ENCODE data around the gene JMJD8. TPM values are rescaled to one million over a fixed set of nuclear protein-coding genes. Genes with fewer than 3 reads are reported as not detected.

The JMJD8 gene
- total and polyA plus RNA-seq, 9 of the 15 experiments (the other 6 are each of a cell fraction or from before 2014, with no cell fraction given), result 1.2 to 50.6 (median 29.3) TPM

GRCh38 chr16:720447-720989 is 36.4 kb upstream of the JMJD8 start (continued):
- TF ChIP-seq AFF1 (IDR thresholded peaks at IDR 0.05; ENCODE audit: low read depth in 1 of 2, partially characterized antibody in 2 of 2), result no peak
- TF ChIP-seq, protein P1, sequence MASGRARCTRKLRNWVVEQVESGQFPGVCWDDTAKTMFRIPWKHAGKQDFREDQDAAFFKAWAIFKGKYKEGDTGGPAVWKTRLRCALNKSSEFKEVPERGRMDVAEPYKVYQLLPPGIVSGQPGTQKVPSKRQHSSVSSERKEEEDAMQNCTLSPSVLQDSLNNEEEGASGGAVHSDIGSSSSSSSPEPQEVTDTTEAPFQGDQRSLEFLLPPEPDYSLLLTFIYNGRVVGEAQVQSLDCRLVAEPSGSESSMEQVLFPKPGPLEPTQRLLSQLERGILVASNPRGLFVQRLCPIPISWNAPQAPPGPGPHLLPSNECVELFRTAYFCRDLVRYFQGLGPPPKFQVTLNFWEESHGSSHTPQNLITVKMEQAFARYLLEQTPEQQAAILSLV (tag; IDR thresholded peaks at IDR 0.05), result no peak
- TF ChIP-seq VEZF1 (CRISPR knock-in tag; IDR thresholded peaks at IDR 0.05), result no peak; the same call in 1 of the 2 replicates
- TF ChIP-seq ZNF277 (CRISPR knock-in tag; IDR thresholded peaks at IDR 0.05; ENCODE audit: borderline replicate concordance), result no peak
- TF ChIP-seq SIN3B (IDR thresholded peaks at IDR 0.05; ENCODE audit: low read depth), result no peak
- no peak for TF ChIP-seq RAD51 (IDR thresholded peaks at IDR 0.05; ENCODE audit: borderline replicate concordance, low read depth)
- TF ChIP-seq MYC (IDR thresholded peaks at IDR 0.05; ENCODE audit: low read depth, low read length), result no peak
- no peak for TF ChIP-seq MYC (CRISPR knock-in tag; IDR thresholded peaks at IDR 0.05; ENCODE audit: borderline replicate concordance, low read depth)
- TF ChIP-seq ZNF639 (CRISPR knock-in tag; conservative IDR thresholded peaks at IDR 0.05 in 1 of 2, IDR thresholded peaks at IDR 0.05 in 1 of 2), result no peak
- TF ChIP-seq KAT8 (IDR thresholded peaks at IDR 0.05; ENCODE audit: low read depth), result no peak
- TF ChIP-seq CEBPG (CRISPR knock-in tag; IDR thresholded peaks at IDR 0.05), result no peak
- TF ChIP-seq CEBPG (tag; conservative IDR thresholded peaks at IDR 0.05 in 1 of 2, IDR thresholded peaks at IDR 0.05 in 1 of 2), result no peak
- TF ChIP-seq, protein P2, sequence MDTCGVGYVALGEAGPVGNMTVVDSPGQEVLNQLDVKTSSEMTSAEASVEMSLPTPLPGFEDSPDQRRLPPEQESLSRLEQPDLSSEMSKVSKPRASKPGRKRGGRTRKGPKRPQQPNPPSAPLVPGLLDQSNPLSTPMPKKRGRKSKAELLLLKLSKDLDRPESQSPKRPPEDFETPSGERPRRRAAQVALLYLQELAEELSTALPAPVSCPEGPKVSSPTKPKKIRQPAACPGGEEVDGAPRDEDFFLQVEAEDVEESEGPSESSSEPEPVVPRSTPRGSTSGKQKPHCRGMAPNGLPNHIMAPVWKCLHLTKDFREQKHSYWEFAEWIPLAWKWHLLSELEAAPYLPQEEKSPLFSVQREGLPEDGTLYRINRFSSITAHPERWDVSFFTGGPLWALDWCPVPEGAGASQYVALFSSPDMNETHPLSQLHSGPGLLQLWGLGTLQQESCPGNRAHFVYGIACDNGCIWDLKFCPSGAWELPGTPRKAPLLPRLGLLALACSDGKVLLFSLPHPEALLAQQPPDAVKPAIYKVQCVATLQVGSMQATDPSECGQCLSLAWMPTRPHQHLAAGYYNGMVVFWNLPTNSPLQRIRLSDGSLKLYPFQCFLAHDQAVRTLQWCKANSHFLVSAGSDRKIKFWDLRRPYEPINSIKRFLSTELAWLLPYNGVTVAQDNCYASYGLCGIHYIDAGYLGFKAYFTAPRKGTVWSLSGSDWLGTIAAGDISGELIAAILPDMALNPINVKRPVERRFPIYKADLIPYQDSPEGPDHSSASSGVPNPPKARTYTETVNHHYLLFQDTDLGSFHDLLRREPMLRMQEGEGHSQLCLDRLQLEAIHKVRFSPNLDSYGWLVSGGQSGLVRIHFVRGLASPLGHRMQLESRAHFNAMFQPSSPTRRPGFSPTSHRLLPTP (IDR thresholded peaks at IDR 0.05; ENCODE audit: borderline replicate concordance, extremely low read depth, insufficient read length), result no peak

Data from K562 (cell line).